Ammon's horn (tissue), 1 donor: ENCODE results near the gene CD164L2.
A peak's percentile ranks its signal among the peaks of the same experiment; 100 is the strongest.

Experiments used
- DNase-seq: peaks from one replicate; pipeline ENCODE4 v3.0.0-alpha.2; 2016; ENCODE audit warnings: low spot score

The CD164L2 gene

DNA sequence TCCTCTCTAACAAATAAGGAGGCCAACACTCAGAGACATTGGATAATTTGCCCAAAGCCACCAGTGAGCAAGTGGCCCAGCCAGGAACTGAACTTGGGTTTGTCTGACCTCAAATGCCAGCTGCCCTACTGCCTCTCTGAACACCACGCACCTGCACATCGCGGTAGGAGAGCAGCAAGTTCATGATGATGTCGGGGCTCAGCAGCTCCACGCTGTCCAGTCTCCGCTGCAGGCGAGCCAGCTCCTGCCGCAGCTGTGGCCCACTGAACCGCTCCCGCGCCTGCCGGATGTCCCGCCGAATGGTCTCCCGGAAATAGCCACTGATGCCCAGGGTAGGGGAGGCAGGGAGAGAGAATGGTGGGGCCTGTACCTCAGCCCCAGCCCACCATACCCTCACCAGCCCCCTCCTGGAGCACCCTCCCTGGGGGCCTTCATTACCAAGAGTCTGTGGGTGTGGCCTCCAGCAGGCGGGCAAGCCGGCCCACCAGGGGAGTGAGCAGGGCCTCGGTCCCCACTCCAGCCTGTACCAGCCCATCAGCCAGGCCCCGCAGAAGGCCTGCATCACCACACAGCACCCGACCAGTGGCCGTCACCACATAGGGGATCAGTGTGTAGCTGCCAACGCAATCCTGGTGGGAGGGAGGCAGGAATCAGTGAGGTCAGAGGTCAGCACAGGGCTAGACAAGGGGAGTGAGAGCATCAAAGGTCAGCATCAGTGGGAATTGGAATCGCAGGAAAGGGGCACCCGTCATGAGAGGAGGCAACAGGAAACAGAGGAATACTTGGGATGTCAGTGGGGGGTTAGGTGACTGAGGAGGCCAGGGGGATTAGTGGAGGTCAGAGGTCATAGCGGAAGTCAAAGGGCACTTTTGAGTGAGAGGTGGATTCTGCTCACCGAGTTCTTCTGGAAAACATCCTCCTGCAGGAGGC is 19.1 kb downstream of the CD164L2 start:
- DNase-seq = no peak

DNA sequence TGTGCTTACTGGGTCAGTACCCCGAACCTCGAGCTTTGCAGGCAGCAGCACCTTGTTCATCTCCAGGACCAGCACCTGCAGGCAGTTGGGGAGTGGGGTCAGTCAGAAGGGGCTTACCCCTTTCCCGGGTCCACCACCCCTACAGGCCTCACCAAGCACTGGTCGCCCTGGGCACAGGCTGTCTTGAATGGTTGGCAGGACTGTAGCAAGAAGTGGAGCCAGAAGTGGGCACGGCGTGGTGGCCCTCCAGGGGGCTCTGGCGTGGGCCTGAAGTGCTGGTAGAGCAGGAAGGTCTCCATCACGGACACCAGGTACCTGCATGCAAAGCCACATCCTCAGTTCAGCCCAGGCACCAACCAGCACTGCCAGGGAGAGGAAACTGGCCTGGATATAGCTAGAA is 21.6 kb downstream of the CD164L2 start:
- no peak for DNase-seq

DNA sequence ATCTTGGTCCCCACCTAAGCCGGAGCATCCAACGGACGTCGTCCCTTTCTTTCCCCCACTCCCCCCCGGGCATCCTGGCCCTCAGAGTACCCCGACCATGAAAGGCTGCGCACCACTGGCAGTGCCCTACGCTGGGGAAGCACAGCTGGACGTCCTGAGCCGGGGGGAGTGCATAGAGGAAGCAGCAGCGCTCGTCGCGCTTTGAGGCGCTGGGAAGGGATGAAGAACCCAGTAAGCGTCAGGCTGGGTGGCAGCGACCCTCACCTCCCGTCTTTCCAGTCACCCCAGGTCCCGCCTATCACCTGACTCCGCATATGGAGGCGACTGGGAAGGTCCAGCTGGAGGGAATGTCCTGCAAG is 22.1 kb downstream of the CD164L2 start:
- no peak for DNase-seq

DNA sequence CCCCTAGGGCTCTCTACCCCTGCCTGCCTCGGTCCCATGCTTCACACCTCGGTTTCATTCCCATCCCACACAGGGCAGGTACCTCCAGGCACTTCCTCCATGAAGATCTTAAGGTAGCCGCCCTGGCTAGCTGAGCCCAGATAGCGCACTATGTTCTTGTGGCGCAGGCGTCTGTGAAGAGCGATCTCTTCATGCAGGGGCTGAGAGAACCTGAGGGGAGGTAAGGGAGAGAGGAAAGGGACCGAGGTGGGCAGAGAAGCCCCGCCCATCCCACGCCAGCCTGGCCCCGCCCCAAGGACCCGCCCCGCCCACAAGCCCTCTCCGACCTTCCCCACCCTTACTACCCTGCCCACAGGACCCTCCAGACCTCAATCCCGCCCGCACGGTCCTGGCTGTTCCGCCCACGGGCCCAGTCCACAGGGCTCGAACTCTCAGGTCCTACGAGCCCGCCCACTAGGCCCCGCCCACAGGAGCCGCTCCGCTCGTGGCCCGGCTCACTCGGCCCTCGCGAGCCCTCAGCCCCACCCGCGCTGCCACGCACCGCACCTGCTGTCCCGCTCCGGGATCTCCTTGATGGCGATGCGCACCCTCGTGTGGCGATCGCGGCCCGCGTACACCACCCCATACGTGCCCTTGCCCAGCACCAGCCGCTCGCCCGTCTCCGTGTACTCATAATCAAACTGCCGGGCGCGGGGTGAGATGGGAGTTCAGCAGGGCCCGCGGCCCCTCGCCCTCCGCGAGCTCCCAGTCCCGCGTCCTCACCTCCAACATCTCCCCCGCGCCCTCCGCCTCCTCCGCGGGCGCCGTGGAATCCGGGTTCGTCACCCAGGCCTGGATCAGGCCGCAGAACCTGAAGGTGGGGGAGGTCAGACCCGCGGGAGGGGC is 22.7 kb downstream of the CD164L2 start:
- DNase-seq = no peak

DNA sequence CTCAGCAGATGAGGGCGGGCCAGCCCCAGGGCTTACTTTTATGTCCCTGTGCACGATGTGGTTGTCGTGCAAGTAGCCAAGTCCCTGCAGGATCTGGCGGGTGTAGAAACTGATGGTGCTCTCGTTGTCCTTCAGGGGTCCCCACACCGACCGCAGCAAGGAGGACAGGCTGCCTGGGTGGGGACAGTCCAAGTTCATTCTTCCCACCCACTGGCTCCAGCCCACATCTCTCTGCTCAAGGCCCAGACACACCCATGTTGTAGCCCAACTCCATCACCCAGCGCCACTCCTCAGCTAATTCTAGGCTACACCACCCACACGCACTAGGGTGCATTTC is 23.3 kb downstream of the CD164L2 start:
- no peak for DNase-seq

DNA sequence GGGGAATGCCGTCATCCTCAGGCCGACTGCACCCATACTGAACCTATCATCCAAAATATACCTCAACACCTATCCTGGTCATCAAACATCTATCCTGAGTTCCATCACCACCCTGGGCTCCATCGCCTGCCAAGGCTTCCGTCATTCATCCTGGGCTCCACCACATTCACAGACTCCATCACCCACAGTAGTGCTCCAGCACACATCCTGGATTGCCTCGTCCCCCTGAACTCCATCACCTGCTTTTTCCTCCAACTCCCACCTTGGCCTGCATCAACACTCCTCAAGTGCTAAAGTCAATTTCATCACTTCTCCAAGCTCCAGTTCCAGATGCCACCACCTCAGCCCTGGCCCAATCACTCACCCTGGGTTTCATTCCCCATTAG is 24.2 kb downstream of the CD164L2 start:
- no peak for DNase-seq

DNA sequence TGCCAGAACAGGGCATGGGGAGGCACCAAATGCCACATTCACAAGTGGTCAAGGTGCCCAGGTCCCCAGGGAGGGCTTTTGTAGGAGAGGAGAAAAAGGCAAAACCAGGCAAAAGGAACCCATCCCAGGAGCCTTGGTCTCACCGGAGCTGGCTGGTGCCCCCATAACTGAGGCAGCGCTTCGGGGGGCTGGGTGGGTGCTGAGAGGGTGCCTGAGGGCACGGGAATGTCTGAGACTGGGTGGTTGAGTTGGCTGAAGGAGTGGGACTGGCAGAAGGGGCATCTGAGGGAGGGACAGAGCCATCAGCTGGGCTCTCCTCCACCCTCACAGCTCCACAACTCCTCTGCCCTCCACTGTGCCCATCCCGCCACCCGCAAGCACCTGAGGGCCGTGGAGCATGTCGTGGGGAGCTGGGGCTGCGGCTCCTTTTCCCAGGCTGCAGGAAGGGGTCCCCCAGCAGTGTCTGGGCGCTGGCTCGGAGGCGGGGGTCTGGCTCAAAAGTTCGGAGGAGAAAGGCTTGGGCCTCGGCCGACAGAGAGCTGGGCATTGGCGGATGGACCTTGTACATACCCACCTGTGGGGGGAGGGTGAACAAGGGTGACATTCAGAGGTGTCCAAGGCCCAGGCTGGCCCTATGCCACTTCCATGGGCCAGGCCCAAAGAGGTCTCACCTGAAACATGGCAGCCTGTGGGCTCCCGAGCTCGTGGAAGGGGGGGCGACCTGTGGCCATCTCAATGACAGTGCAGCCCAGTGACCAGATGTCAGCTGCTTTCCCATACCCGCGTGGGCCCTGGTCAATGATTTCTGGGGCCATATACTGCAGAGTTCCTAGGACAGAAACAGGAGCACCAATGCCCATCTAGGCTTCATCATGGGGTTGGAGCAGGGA is 24.9 kb downstream of the CD164L2 start:
- no peak for DNase-seq

DNA sequence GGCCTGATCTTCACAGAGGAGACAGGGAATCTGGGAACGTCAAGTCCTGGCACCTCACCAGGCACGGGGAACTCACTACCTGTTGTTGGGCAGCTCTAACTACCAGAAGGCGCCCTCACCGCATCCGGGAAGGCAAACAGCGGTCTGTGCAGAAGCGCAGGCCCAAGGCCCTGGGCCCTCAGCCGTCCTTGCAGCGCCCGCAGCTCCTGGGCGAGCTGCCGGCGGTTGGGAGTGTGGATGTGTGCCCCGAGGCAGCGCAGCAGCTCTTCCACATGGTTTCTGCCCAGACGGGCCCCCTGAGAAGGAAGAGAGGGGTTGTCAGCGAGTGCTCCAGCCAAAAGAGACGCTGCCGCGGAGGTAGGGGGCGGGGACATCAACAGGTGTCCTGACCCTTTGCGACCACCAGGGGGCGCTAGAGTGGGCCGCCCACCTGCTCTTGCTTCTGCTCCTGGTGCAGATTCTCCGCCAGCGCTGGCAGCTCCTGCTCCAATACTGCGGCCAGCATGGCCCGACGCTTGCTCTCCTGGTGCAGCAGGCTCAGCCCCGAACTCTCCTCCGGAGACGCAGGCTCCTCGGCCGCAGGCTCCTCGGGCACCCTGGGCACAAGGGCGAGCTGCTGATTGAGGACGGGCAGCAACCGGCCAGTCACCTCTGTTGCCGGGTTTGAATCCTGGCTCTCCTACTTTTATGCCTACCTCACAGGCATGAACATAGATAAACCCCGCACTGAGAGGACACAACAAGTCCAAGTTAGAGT is 25.7 kb downstream of the CD164L2 start:
- DNase-seq = peak; percentile 70

DNA sequence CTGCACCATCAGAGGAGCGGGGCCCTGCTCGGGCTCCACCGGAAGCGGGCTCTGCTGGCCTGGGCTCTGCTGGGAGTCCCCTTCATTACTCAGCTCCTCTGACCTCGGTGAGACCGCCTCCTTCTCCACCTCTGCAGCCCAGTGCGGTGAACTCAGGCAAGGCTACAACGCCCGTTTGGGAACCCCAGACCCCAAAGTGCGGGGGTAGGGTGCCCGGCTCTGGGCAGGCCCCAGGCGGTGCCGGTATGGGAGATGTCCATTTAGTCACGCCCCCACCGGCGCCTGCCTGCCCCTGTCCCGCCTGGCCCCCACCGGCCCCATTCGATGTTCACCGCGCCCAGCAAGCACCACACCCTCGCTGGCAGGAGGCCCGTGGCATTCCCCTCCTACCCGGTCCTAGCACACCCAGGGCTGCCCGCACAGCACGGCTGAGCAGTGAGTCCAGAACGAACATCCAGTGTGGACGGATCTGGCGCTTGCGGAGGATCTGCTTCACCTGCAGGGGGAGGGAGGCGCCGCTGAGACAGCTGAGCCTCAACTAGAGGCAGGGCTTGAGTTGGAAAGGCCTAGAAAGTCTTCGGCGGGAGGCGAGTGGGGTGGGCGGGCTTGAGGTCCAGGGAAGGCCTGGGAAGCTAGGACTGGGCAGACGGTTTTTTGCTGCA is 26.4 kb downstream of the CD164L2 start:
- DNase-seq = no peak

DNA sequence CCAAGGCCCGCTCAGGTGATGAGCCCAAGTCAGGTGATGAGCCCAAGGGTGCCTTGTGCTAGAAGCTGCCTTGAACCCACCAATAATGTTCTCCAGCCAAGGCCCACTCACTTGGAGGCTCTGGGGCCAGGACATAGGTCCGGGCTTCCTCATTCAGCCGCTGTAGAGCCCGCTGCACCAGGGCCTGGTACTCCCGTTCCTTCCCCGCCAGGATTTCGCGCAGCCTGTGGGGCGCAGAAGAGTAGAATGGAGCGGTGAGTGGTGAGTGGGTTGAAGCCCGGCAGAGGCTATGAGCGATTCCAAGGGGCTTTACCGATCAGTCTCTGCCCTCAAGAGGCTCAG is 26.9 kb downstream of the CD164L2 start:
- DNase-seq = no peak

DNA sequence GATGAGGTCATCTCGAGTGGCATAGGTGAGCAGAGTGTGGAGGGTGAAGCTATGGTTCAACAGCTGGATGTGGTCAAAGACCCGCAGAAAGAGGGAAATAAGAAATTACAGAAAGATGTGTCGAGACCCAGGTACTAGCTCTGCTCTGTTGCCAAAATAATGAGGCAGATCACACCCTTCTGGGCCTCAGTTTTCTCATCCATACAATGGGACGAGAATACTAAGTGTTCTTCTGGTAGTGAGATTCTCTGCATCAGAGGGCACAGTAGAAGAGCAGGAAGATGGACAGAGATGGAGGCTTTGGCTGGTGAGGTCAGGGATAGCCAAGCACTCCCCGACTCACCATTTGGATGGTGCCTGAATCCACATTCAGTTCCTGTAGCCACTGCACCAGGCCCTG is 27.4 kb downstream of the CD164L2 start:
- DNase-seq = no peak

DNA sequence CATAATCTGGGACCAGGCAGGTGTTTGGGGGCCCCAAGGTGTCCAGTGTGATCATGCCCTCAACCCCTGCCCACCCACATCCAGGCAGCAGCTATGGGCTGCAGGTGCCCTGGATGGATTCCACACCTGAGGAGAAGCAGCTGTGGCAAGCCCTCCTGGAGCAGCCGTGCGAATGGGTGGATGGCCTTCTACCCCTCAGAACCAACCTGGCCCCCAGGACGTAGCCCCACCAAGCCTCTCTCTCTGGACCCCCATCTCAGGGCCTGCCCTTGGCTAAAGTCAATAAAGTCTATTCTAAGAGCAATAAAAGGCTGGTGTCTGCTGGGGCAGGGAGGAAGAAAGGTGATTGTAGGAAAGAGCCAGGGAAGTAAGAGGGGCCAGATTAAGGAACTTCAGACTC is 29.5 kb downstream of the CD164L2 start:
- no peak for DNase-seq

DNA sequence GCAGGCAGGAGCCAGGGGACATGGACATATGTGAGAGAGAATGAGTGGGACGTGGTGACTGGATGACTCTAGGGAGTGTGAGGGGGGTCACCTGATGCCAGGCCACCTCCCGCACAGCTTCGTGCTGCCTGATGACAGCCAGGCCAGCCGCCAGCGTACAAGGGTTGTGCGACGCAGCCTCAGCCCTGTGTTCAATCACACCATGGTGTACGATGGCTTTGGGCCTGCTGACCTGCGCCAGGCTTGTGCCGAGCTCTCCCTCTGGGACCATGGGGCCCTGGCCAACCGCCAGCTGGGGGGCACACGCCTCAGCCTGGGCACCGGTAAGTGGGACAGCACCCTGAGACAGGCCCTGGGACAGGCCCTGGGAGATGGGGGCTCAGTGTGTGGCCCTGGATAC is 30.0 kb downstream of the CD164L2 start:
- DNase-seq = no peak

DNA sequence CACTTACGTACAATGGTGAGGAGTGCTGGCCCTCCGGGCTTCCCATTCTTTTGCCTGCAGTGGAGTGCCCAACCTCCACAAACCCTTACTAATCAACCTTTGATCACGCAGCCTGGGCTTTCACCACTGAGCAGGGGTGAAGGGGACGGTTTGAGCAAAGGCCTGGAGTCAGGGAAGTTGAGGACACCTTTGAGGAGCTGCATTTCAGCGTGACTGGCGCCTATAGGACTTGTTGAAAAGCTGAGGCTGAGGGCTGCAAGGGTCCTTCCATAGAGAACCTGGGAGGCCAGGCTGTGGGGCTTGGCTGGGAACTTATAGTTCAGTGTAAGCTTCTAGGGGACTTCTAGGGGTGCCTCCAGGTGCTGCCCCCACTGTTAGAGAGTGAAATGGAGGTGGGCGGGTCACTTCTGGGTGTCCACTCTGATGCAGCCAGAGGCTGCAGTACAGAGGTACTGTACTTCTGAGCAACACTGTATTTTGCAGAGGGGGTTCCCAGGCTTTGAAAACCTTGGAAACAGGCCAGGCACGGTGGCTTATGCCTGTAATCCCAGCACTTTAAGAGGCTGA is 31.5 kb downstream of the CD164L2 start:
- no peak for DNase-seq

DNA sequence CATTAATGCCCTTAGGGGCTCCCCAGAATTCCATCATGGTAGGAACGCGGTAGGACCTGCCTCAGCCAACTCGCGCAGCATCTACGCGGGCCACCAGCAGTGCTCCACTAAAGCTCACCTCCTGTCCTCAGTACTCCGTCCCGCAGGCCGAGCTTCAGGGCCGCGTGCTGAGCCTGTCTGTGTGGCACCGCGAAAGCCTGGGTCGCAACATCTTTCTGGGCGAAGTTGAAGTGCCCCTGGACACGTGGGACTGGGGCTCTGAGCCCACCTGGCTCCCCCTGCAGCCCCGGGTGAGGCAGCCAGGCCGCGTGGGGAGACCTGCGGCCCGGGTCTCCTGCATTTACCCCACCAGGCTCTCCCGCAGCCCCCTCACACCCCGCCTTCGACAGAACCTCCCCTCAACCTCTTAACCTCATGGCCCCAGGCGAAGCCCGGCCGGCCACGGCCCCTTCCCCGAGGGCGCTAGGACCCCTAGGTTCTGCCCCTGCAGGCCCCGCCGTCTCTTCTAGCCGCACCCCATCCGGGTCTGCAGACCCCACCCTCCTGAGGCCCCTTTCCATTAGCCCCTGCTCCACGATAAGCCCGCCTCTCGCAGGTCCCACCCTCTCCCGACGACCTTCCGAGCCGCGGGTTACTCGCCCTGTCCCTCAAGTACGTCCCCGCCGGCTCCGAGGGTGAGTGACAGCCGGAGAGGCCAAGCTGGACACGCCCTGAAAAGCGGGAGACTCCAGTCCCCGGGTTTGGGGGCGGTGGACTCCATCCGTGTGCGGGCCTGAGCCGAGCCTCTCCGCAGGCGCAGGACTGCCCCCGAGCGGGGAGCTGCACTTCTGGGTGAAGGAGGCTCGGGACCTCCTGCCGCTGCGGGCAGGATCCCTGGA is 32.2 kb downstream of the CD164L2 start:
- DNase-seq = no peak

DNA sequence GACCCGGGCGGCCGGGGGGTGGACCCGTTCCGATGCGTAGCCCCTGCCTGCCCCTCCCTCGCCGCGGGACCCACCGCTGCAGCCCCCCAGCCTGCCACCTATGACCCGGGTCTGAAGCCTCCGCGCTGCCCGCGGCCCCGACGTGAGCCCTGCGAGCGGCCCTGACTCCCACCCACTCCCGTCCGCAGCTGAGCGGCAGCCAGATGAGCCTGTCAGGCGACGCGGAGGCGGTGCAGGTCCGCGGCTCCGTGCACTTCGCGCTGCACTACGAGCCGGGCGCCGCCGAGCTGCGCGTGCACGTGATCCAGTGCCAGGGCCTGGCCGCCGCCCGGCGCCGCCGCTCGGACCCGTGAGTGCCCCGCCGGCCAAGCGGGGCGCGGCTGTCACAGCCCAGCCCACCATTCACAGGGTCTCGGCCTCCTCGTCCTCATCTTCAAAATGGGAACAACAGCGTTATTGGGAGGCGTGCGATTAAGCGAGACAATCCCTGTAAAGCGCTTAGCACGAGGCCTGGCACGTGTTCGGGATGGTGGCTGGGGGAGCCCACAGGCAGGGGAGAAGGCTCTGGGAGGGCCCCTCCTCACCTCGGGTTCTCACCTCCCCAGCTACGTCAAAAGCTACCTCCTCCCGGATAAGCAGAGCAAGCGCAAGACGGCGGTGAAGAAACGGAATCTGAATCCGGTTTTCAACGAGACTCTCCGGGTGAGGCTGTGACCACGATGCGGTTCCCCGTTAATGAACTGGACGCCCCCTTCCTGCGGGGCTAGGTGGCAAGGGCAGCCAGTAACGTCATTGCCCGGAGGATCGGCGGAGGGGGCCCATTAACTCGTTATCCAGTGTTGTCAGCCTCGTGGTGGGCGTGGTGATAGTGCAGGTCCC is 33.1 kb downstream of the CD164L2 start:
- DNase-seq = peak; percentile 31

DNA sequence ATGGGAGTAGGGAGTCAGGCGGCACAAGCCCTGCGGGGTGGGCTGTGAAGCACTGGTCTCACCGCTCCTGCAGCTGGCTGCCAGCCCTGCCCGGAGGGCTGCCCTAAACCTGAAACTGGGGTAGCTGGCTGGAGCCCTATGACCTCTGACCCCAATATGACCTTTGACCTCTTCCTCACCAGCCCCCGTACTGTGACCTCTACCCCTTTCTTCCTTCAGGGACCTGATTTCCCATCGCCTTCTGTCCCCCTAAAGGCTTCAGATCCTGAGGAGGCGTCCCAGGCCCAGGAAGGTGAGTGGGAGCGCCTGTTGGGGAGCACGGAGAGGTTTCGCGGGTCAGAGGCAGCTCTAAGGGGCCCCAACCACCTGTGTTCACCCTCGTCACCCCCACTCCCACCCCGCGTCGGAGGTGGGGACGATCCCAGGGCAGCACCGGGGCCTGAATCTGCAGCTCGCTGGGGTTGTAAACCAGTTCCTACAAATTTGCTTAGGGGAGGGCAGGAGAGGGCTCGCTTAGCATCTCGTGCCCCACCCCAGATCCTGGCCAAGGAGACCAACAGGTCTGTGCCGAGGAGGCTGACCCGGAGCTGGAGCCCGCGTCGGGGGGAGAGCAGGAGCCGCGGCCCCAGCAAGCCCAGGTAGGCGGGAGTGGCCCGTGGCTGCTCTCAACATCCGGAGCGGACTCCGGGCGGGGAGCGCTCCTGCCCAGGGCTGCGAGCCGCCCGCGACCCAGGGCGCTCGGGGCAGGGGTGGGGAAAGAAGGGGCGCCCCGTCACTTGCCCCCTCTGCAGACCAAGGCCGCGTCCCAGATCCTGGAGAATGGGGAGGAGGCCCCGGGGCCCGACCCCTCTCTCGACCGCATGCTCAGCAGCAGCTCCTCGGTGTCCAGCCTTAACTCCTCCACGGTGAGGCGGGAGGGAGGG is 34.0 kb downstream of the CD164L2 start:
- no peak for DNase-seq
